M059J (cell line): ENCODE results near the gene APH1B. TPM values are rescaled to one million over a fixed set of nuclear protein-coding genes. Genes with fewer than 3 reads are reported as not detected.
"Not testable (repeated sequence)": the region's sequence is repeated elsewhere in the genome, so short reads cannot be mapped to it uniquely, and the experiment has no call there.

Experiments
- DNase-seq: peaks from one replicate; pipeline ENCODE4 v3.0.0-alpha.2; 2012; ENCODE audit warnings: low read depth
- total RNA-seq: library from RNA; depleted of rRNA; stranded (reverse); fragments of >200 nt; shearing (Covaris generic); gene quantifications from 2 replicates; pipeline ENCODE4 v1.2.3, GENCODE V29; 2014; rRNA removed

APH1B gene
- total RNA-seq, result 7.7 and 8.8 TPM in 2 replicates

GRCh38 chr15:63277038-63277892 lies at the start of gene APH1B:
TSS of gene APH1B (plus strand) at chr15:63277605. CDS start at chr15:63277624, 19 bp downstream.
- DNase-seq, result peak; percentile 72

GRCh38 chr15:63227689-63228088 lies 49.7 kb upstream of the APH1B start:
- no peak for DNase-seq

DNA sequence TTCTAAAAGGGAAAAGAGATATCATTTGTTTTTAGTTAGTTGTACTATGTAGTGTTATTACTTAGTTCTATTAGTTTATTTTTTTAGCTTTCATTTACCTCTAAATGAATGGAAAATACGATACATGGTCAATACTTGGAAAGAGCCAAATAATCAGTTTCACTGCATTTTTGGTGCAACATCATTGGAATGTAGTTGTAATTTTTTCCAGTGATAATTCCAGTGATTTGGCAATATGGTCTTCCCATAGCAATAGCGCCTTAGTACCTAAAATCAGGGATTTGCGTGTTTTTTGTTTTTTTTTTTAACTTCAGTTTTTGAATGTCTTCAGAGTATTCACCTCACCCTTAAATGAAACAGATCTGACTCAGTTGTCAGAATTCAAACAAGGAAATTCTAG lies 46.2 kb upstream of the APH1B start:
- DNase-seq, result no peak

DNA sequence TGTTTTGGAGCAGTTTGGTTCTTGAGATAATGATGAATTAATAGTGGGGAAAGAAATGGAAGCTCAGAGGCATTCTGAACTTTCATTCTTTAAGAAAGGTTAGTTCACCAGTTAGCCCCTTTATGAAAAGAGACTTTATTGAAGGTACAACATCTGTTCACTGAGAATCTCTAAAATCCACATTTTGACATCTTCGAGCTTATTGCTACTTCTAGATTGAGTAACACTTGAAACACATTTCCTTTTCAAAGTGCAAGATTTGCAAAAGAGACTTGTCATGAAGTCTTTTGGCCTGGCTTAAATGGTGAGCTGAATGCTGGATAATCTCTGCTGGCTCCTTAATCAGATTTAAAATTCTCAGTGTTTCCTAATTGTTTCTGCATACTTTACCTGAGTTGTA lies 45.7 kb upstream of the APH1B start:
- DNase-seq, result no peak

DNA sequence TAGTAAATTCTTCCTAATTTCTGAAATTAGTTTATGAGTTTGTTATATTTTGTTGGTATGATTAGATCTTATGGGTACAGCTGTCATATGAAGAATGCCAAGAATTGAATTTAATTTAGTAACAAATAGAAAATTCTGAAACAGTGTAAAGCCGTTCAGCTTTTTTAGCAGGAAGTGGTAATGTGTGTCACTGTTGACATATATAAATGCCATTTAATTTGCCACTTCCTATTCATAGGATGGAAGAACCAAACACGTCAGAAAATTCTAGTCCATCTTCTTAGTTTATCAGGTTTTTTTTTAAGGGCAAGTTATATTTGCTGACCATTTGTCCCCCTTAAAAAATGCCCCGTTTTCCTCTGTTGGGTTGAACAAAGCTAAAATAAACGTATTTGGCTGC lies 45.0 kb upstream of the APH1B start:
- peak; percentile 44 for DNase-seq

DNA sequence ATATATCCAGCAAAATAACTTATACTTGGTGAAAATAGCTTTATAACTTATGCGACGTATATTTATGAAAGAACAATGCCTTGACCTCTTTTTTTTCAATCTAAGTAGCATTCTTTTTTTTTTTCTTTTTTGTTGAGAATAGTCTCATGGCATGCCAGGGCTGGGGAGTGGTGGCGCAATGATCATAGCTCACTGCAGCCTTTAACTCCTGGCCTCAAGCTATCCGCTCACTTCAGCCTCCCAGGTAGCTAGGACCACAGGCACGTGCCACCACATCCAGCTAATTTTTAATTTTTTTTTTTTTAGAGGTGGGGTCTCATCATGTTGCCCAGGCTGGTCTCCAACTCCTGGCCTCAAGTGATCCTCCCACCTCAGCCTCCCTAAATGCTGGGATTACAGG lies 44.5 kb upstream of the APH1B start:
- DNase-seq, result peak; percentile 32

DNA sequence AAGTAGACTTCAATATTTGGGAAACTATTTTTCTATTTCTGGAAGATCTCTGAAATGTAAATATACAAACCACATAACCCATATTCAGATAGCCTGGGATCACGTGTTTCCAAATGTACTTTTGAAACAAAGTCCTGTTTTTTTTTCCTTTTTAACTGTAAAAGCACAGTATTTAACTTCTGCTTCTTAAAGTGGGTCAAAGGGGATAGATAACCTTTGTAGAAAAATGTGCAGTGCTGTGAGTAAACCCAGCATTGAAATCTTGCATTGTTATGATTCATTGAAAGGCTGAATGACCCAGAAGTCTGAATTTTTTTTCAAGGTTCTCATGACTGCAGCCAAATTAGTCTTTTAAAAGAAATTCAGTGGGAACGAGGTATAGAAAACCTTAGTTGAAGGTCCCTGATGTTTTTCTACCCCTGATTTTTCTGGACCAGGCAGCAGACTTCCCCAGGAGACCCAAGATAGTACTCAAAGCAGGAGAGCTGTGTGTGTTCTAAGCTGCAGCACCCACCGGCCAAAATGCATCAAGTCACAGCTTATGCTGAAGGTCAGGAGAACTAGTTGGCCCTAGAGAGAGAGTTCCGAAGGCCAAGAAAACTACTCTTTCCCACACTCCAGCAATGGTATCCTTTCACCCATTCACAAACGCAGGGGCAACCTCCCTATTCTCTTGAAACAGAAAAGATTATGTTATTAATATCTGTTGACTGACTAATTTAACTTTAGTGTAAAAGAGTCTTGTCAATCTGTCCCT lies 43.6 kb upstream of the APH1B start:
- DNase-seq, result peak; percentile 75

- DNase-seq, result peak; percentile 70
Measured at GRCh38 chr15:63234451-63234870, 42.9 kb upstream of the APH1B start.

- DNase-seq, result no peak
Measured at GRCh38 chr15:63236272-63236671, 41.1 kb upstream of the APH1B start.

- DNase-seq, result not testable (repeated sequence)
Measured at GRCh38 chr15:63237086-63237485, 40.3 kb upstream of the APH1B start.

DNA sequence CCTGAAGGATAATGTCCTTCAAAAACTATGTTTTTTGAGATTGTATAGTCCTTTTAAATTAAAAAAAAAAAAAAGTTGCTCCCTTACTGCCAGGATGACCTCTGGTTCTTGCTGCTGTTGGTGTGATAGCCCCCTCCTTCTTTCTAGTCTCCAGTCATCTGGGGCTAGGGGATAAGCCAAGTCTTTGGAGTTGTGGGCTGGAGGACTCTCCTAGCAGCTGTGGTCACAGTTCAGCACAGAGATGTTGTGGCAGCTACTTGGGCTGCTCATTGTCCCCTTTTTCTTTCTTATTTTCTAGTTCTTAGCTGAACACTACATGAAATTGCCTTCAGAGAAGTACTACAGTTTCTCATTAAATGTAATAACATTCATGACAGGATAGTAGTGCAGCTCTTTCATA lies 39.2 kb upstream of the APH1B start:
- no peak for DNase-seq

- DNase-seq, result peak; percentile 94
Measured at GRCh38 chr15:63238796-63239195, 38.6 kb upstream of the APH1B start.

GRCh38 chr15:63240109-63240508 lies 37.3 kb upstream of the APH1B start:
- DNase-seq, result no peak

GRCh38 chr15:63241316-63241715 lies 36.1 kb upstream of the APH1B start:
- no peak for DNase-seq

GRCh38 chr15:63243101-63243500 lies 34.3 kb upstream of the APH1B start:
- DNase-seq, result no peak

GRCh38 chr15:63243776-63244175 lies 33.6 kb upstream of the APH1B start:
- peak; percentile 31 for DNase-seq

DNA sequence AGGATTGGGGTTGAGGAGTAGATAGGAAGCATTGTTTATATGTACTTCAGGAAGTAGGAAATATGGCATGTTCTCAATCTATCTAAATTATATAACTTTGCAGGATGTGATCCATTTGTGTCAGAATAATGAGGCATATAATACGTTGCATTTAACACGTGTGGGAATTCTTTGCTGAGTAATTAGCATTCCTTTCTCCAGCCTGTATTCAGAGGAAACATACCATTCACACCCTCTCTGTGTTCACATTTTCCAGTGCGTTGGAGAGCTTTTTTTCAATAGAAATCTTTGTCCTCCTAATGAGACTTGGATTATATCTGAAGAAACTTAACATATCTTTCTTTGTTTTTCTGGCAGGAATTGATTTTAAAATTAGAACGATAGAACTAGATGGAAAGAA lies 33.0 kb upstream of the APH1B start:
- peak; percentile 28 for DNase-seq

DNA sequence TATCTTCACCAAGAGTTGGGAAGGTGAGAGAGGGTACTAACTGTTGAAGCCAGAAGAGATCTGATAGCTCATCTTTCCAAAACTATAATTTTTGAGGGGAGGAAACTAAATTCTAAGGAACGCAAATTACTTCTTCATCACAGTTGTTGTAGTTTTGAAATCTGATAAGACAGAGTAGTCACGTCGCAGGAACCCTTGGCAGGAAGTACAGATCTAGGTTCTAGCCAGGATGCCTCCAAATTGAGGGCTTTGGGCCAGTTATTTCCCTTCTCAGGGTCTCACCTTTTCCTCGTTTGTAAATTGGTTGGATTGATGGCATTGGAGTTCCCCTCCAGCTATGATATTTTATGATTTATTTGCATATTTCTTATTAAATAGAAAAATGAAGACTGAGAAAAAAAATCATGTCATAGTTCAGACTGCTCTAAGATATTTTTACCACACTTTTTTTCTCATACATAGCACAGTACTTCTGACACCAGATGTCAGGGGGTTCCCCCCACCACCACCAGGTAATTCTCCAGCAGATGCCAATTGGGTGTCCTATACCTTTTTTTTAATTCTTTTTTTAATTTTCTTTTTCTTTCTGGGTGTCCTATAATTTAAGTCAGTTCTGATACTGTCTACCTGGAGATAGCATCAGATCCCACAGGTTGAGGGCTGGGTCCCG lies 32.3 kb upstream of the APH1B start:
- DNase-seq, result no peak

- peak; percentile 47 for DNase-seq
Measured at GRCh38 chr15:63246691-63247469, 30.5 kb upstream of the APH1B start.

GRCh38 chr15:63250312-63250965 lies 27.0 kb upstream of the APH1B start:
- DNase-seq, result peak; percentile 94

DNA sequence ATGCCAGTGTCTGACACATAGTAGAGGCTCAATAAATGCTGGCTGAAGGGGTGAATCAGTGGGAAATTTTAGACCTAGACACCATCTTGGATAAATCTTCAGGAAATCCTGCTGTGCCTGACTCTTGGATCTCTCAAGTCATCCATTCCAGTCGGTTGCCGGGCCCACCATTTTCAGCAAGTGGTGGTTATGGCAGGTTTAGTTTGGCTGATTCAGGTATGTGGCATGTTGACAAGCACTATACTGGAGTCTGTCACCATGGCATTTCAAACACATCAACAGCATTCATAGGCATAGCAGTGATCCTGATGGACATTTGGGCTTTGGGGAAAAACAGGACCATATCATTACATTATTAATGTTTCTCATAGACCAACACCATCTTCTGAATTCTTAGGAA lies 25.7 kb upstream of the APH1B start:
- DNase-seq, result peak; percentile 39
